SK-N-SH treated with all-trans-retinoic acid at 6 μM for 48 hours (cell line): ENCODE measurements around the gene SPG7.

Experiments used
- ISL1 ChIP-seq: fragments of 250-450 bp; sonication (Bioruptor Pico); IDR thresholded peaks from 2 replicates; pipeline ENCODE4 v2.1.2; 2022; ENCODE audit warnings: mild to moderate bottlenecking, moderate library complexity
- SNAI2 ChIP-seq: fragments of 250-450 bp; sonication (Bioruptor Pico); IDR thresholded peaks from 2 replicates; pipeline ENCODE4 v1.5.0; 2020; ENCODE audit warnings: mild to moderate bottlenecking, moderate library complexity

DNA sequence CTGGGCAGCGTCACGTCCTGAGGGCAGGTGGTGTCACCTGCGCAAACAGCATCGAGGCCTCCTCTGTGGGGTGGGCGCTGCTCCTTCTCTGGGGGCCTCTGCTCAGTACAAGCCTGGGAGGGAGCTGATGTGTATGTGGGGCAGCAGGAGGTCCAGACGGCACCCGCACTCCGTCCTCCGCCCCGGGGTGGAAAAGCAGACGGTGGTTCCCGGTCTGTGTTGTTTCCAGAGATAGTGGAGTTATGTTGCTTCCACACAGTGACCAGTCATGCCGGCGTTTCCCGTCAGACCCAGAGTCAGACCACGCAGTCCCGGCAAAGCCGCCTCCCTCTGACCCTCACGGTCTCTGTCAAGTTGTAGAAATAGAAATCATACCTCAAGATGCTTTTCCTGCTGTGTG lies 38.6 kb downstream of the SPG7 start:
- TF ChIP-seq SNAI2 (no peak), ISL1 (CRISPR knock-in tag) (no peak)
